Mucosa of rectum (tissue), 2 donors: Measurements from ENCODE around the gene ADAM23.
A peak's percentile ranks its signal among the peaks of the same experiment; 100 is the strongest.

Experiments used
- H3K27ac ChIP-seq, 2 donors: one replicate each; pipeline ENCODE4 v1.7.0; 2013; ENCODE audit warnings: inconsistent platforms in 2 of 2, low read depth in 2 of 2, low read length in 2 of 2
- H3K27me3 ChIP-seq, 2 donors: one replicate each; pipeline ENCODE4 v1.7.0; 2013; ENCODE audit warnings: low read length in 2 of 2; ENCODE audit not compliant: control insufficient read depth in 2 of 2, insufficient read depth in 2 of 2
- H3K36me3 ChIP-seq, 2 donors: one replicate each; pipeline ENCODE4 v1.7.0; 2013; ENCODE audit warnings: low read length in 2 of 2; ENCODE audit not compliant: control insufficient read depth in 2 of 2, insufficient read depth in 2 of 2
- H3K4me1 ChIP-seq, 2 donors: one replicate each; pipeline ENCODE4 v1.7.0; 2013; ENCODE audit warnings: low read length in 2 of 2, mild to moderate bottlenecking in 1 of 2; ENCODE audit not compliant: control insufficient read depth in 2 of 2, insufficient read depth in 2 of 2
- H3K4me3 ChIP-seq, 2 donors: one replicate each; pipeline ENCODE4 v1.7.0; 2013; ENCODE audit warnings: low read length in 2 of 2
- H3K9ac ChIP-seq, 2 donors: one replicate each; pipeline ENCODE4 v1.7.0; 2013; ENCODE audit warnings: low read length in 2 of 2, low read depth in 1 of 2, mild to moderate bottlenecking in 1 of 2
- H3K9me3 ChIP-seq, 2 donors: one replicate each; pipeline ENCODE4 v1.7.0; 2013; ENCODE audit warnings: low read length in 2 of 2; ENCODE audit not compliant: control insufficient read depth in 2 of 2
- donor health status: healthy.
- donor health status: Normal muscosa, but diverticular disease.

The ADAM23 gene

GRCh38 chr2:206442474-206442832 is 879 bp upstream of the ADAM23 start:
- H3K36me3 ChIP-seq, result no peaks in the 10 kb centered on the region
- no peak overlapping the region for H3K27ac ChIP-seq
- peaks cover 2 to 6% of the 10 kb centered on the region in 2 donors for H3K4me1 ChIP-seq
- H3K27me3 ChIP-seq, result peaks cover 39 to 51% of the 10 kb centered on the region in 2 donors
- H3K9ac ChIP-seq, result no peak overlapping the region
- peak overlapping the region in 1 of 2 donors; percentile 35 for H3K4me3 ChIP-seq
- no peaks in the 10 kb centered on the region for H3K9me3 ChIP-seq

- H3K27me3 ChIP-seq, result peaks cover 33 to 49% of the 10 kb centered on the region in 2 donors
- peaks cover 2 to 6% of the 10 kb centered on the region in 2 donors for H3K4me1 ChIP-seq
- H3K4me3 ChIP-seq, result peak overlapping the region; percentile 27 to 59
- H3K9ac ChIP-seq, result no peak overlapping the region
- no peaks in the 10 kb centered on the region for H3K36me3 ChIP-seq
- H3K27ac ChIP-seq, result no peak overlapping the region
- H3K9me3 ChIP-seq, result no peaks in the 10 kb centered on the region
Measured at GRCh38 chr2:206443735-206444527, 599 bp downstream of the ADAM23 start.

- Histone ChIP-seq H3K36me3 (no peaks in the 10 kb centered on the region), H3K9me3 (no peaks in the 10 kb centered on the region), H3K4me1 (peaks cover 2 to 6% of the 10 kb centered on the region in 2 donors), H3K27me3 (peaks cover 25 to 37% of the 10 kb centered on the region in 2 donors), H3K9ac (no peak overlapping the region), H3K27ac (no peak overlapping the region), H3K4me3 (no peak overlapping the region)
Measured at GRCh38 chr2:206445948-206446347, 2.6 kb downstream of the ADAM23 start.

GRCh38 chr2:206452242-206452641 is 8.9 kb downstream of the ADAM23 start:
- H3K4me1 ChIP-seq, result peaks cover 0 to 5% of the 10 kb centered on the region in 2 donors
- H3K4me3 ChIP-seq, result no peak overlapping the region
- no peak overlapping the region for H3K27ac ChIP-seq

GRCh38 chr2:206452750-206453149 is 9.4 kb downstream of the ADAM23 start:
- no peaks in the 10 kb centered on the region for H3K36me3 ChIP-seq
- no peaks in the 10 kb centered on the region for H3K27me3 ChIP-seq
- no peak overlapping the region for H3K9ac ChIP-seq
- no peak overlapping the region for H3K4me3 ChIP-seq
- no peak overlapping the region for H3K27ac ChIP-seq
- peaks cover 0 to 8% of the 10 kb centered on the region in 2 donors for H3K4me1 ChIP-seq
- no peaks in the 10 kb centered on the region for H3K9me3 ChIP-seq

More at GRCh38 chr2:206452242-206452641, 8.9 kb downstream of the ADAM23 start:
- H3K27me3 ChIP-seq, result no peaks in the 10 kb centered on the region
- no peaks in the 10 kb centered on the region for H3K9me3 ChIP-seq
- H3K9ac ChIP-seq, result no peak overlapping the region
- no peaks in the 10 kb centered on the region for H3K36me3 ChIP-seq

- Histone ChIP-seq H3K27ac (no peak overlapping the region), H3K9ac (no peak overlapping the region), H3K27me3 (no peaks in the 10 kb centered on the region), H3K4me1 (peaks cover 0 to 8% of the 10 kb centered on the region in 2 donors), H3K4me3 (no peak overlapping the region), H3K9me3 (no peaks in the 10 kb centered on the region), H3K36me3 (no peaks in the 10 kb centered on the region)
Measured at GRCh38 chr2:206456078-206456754, 12.9 kb downstream of the ADAM23 start.

GRCh38 chr2:206457188-206457634 is 13.9 kb downstream of the ADAM23 start:
- Histone ChIP-seq H3K9ac (no peak overlapping the region), H3K4me3 (no peak overlapping the region), H3K36me3 (no peaks in the 10 kb centered on the region), H3K9me3 (no peaks in the 10 kb centered on the region), H3K27ac (no peak overlapping the region), H3K27me3 (no peaks in the 10 kb centered on the region), H3K4me1 (peaks cover 0 to 8% of the 10 kb centered on the region in 2 donors)

- Histone ChIP-seq H3K4me1 (peaks cover 0 to 2% of the 10 kb centered on the region in 2 donors), H3K36me3 (no peaks in the 10 kb centered on the region), H3K4me3 (no peak overlapping the region), H3K9me3 (no peaks in the 10 kb centered on the region), H3K27ac (no peak overlapping the region), H3K27me3 (no peaks in the 10 kb centered on the region), H3K9ac (no peak overlapping the region)
Measured at GRCh38 chr2:206462240-206462854, 19.0 kb downstream of the ADAM23 start.

GRCh38 chr2:206463685-206464084 is 20.4 kb downstream of the ADAM23 start:
- Histone ChIP-seq H3K9ac (no peak overlapping the region), H3K27me3 (no peaks in the 10 kb centered on the region), H3K36me3 (no peaks in the 10 kb centered on the region), H3K9me3 (no peaks in the 10 kb centered on the region), H3K27ac (no peak overlapping the region), H3K4me3 (no peak overlapping the region), H3K4me1 (no peaks in the 10 kb centered on the region)

GRCh38 chr2:206464597-206464996 is 21.3 kb downstream of the ADAM23 start:
- Histone ChIP-seq H3K9ac (no peak overlapping the region), H3K36me3 (no peaks in the 10 kb centered on the region), H3K9me3 (no peaks in the 10 kb centered on the region), H3K27ac (no peak overlapping the region), H3K27me3 (no peaks in the 10 kb centered on the region), H3K4me3 (no peak overlapping the region), H3K4me1 (no peaks in the 10 kb centered on the region)
